ENCODE data around the gene SMIM28.
A peak's percentile ranks its signal among the peaks of the same experiment; 100 is the strongest.

The SMIM28 gene

DNA sequence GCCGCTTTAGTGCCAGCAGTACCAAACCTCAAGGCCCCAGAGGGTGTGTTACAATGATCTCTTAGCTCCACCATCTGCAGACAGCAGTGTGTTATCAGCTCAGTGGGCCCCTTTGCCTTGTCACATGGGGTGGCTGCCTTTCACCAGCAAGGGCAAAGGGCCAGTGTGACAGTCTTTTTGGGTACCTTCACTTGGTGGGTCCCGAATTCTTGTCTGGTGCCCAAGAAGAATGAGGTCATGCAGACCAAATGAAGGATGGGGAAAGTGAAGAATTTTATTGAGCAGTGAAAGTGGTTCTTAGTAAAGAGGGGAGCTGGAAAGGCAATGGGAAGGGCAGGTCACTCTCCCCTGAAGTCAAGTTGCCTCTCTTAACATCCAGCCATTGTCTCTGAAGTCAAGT lies 2.9 kb upstream of the SMIM28 start (continued):
- TF ChIP-seq ZNF792 (tag by site-specific recombination; IDR thresholded peaks at IDR 0.05) (no peak), ZEB2 (tag by site-specific recombination; IDR thresholded peaks at IDR 0.05) (no peak), ZBTB48 (tag by site-specific recombination; IDR thresholded peaks at IDR 0.05) (no peak), ZNF629 (tag by site-specific recombination; IDR thresholded peaks at IDR 0.05) (no peak), ZNF121 (tag by site-specific recombination; IDR thresholded peaks at IDR 0.05) (no peak), ZNF112 (tag by site-specific recombination; IDR thresholded peaks at IDR 0.05) (no peak), ZNF473 (tag by site-specific recombination; IDR thresholded peaks at IDR 0.05) (no peak), ZBTB7A (tag by site-specific recombination; IDR thresholded peaks at IDR 0.05; ENCODE audit: low read depth) (no peak), ZNF692 (tag by site-specific recombination; IDR thresholded peaks at IDR 0.05) (peak; percentile 66; the same call in 1 of the 2 replicates), AEBP2 (tag by site-specific recombination; IDR thresholded peaks at IDR 0.05; ENCODE audit: borderline replicate concordance) (no peak), ZNF221 (tag by site-specific recombination; IDR thresholded peaks at IDR 0.05; ENCODE audit: borderline replicate concordance) (no peak), MEIS1 (CRISPR knock-in tag; IDR thresholded peaks at IDR 0.05; ENCODE audit: borderline replicate concordance) (no peak), PRDM1 (tag by site-specific recombination; IDR thresholded peaks at IDR 0.05) (peak; percentile 74), ZNF239 (tag by site-specific recombination; IDR thresholded peaks at IDR 0.05) (no peak), KLF9 (tag by site-specific recombination; IDR thresholded peaks at IDR 0.05; ENCODE audit: low read depth) (no peak), ZFP37 (tag by site-specific recombination; IDR thresholded peaks at IDR 0.05) (no peak), ZNF621 (tag by site-specific recombination; IDR thresholded peaks at IDR 0.05) (no peak), ZNF16 (tag by site-specific recombination; IDR thresholded peaks at IDR 0.05; ENCODE audit: low read depth) (no peak)
- TF ChIP-seq, protein P1, sequence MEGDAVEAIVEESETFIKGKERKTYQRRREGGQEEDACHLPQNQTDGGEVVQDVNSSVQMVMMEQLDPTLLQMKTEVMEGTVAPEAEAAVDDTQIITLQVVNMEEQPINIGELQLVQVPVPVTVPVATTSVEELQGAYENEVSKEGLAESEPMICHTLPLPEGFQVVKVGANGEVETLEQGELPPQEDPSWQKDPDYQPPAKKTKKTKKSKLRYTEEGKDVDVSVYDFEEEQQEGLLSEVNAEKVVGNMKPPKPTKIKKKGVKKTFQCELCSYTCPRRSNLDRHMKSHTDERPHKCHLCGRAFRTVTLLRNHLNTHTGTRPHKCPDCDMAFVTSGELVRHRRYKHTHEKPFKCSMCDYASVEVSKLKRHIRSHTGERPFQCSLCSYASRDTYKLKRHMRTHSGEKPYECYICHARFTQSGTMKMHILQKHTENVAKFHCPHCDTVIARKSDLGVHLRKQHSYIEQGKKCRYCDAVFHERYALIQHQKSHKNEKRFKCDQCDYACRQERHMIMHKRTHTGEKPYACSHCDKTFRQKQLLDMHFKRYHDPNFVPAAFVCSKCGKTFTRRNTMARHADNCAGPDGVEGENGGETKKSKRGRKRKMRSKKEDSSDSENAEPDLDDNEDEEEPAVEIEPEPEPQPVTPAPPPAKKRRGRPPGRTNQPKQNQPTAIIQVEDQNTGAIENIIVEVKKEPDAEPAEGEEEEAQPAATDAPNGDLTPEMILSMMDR (tag by site-specific recombination; IDR thresholded peaks at IDR 0.05) = no peak
- TF ChIP-seq, protein P2, sequence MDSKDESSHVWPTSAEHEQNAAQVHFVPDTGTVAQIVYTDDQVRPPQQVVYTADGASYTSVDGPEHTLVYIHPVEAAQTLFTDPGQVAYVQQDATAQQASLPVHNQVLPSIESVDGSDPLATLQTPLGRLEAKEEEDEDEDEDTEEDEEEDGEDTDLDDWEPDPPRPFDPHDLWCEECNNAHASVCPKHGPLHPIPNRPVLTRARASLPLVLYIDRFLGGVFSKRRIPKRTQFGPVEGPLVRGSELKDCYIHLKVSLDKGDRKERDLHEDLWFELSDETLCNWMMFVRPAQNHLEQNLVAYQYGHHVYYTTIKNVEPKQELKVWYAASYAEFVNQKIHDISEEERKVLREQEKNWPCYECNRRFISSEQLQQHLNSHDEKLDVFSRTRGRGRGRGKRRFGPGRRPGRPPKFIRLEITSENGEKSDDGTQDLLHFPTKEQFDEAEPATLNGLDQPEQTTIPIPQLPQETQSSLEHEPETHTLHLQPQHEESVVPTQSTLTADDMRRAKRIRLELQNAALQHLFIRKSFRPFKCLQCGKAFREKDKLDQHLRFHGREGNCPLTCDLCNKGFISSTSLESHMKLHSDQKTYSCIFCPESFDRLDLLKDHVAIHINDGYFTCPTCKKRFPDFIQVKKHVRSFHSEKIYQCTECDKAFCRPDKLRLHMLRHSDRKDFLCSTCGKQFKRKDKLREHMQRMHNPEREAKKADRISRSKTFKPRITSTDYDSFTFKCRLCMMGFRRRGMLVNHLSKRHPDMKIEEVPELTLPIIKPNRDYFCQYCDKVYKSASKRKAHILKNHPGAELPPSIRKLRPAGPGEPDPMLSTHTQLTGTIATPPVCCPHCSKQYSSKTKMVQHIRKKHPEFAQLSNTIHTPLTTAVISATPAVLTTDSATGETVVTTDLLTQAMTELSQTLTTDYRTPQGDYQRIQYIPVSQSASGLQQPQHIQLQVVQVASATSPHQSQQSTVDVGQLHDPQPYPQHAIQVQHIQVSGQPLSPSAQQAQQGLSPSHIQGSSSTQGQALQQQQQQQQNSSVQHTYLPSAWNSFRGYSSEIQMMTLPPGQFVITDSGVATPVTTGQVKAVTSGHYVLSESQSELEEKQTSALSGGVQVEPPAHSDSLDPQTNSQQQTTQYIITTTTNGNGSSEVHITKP (tag by site-specific recombination; IDR thresholded peaks at IDR 0.05) = peak; percentile 49; the same call in 1 of the 2 replicates
- TF ChIP-seq, protein P3, sequence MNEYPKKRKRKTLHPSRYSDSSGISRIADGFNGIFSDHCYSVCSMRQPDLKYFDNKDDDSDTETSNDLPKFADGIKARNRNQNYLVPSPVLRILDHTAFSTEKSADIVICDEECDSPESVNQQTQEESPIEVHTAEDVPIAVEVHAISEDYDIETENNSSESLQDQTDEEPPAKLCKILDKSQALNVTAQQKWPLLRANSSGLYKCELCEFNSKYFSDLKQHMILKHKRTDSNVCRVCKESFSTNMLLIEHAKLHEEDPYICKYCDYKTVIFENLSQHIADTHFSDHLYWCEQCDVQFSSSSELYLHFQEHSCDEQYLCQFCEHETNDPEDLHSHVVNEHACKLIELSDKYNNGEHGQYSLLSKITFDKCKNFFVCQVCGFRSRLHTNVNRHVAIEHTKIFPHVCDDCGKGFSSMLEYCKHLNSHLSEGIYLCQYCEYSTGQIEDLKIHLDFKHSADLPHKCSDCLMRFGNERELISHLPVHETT (tag by site-specific recombination; IDR thresholded peaks at IDR 0.05) = no peak

All from HEK293 (cell line).